T47D (cell line): ENCODE measurements around the gene DIO3.

ENCODE experiments used
- DNase-seq, 2 experiments: peaks; one replicate each; pipeline versions ENCODE4 v3.0.0 to v3.0.0-alpha.2; 2011 to 2012; ENCODE audit warnings: low read depth in 1 of 2, low spot score in 1 of 2
- JUND ChIP-seq: IDR thresholded peaks from 2 replicates; pipeline ENCODE4 v1.6.1; 2012; ENCODE audit warnings: low read depth
- in situ Hi-C: cut with HindIII; loops from 2 replicates; pipeline ENCODE4 v1.10.0; 2016; ENCODE audit warnings: low sequenced_read_pairs, low pct_unique_long_range_greater_than_20kb

Gene DIO3

GRCh38 chr14:101593411-101594238 is 32.3 kb downstream of the DIO3 start:
- no peak for DNase-seq
- in situ Hi-C loops: no loop called here

GRCh38 chr14:101594511-101595148 is 33.3 kb downstream of the DIO3 start:
- in situ Hi-C loops: no loop called here
- DNase-seq: no peak
- no peak for TF ChIP-seq JUND

More at GRCh38 chr14:101593411-101594238, 32.3 kb downstream of the DIO3 start:
- TF ChIP-seq JUND: no peak

- in situ Hi-C loops: no loop called here
- DNase-seq: no peak
- no peak for TF ChIP-seq JUND
Measured at GRCh38 chr14:101595349-101595748, 34.1 kb downstream of the DIO3 start.

GRCh38 chr14:101595887-101596721 is 34.8 kb downstream of the DIO3 start:
- in situ Hi-C loops: no loop called here
- no peak for DNase-seq
- no peak for TF ChIP-seq JUND

- no peak for TF ChIP-seq JUND
- DNase-seq: no peak
- in situ Hi-C loops: no loop called here
Measured at GRCh38 chr14:101596742-101597141, 35.4 kb downstream of the DIO3 start.

GRCh38 chr14:101598159-101598558 is 36.9 kb downstream of the DIO3 start:
- TF ChIP-seq JUND: no peak
- no peak for DNase-seq
- in situ Hi-C loops: no loop called here

GRCh38 chr14:101598571-101599233 is 37.4 kb downstream of the DIO3 start:
- in situ Hi-C loops: no loop called here
- TF ChIP-seq JUND: no peak

GRCh38 chr14:101599234-101599885 is 38.1 kb downstream of the DIO3 start:
- TF ChIP-seq JUND: no peak
- no peak for DNase-seq
- in situ Hi-C loops: no loop called here

More at GRCh38 chr14:101598571-101599233, 37.4 kb downstream of the DIO3 start:
- no peak for DNase-seq

- TF ChIP-seq JUND: no peak
- DNase-seq: no peak
- in situ Hi-C loops: no loop called here
Measured at GRCh38 chr14:101600336-101600890, 39.1 kb downstream of the DIO3 start.

- TF ChIP-seq JUND: no peak
- in situ Hi-C loops: no loop called here
- DNase-seq: no peak
Measured at GRCh38 chr14:101600891-101601605, 39.8 kb downstream of the DIO3 start.

- in situ Hi-C loops: no loop called here
- no peak for TF ChIP-seq JUND
- DNase-seq: no peak
Measured at GRCh38 chr14:101601606-101602465, 40.5 kb downstream of the DIO3 start.
